Stimulated activated naive CD8-positive, alpha-beta T cell treated with anti-CD3 and anti-CD28 coated beads, Interleukin-15, amount 100 ng/mL, for 72 hours (primary cell): Measurements from ENCODE around the gene DPT.

Experiments used
- ATAC-seq: fragments of 150-1000 bp; cut with Tn5 transposase; 2 replicates; pipeline ENCODE4 v1.10.0; 2021; ENCODE audit warnings: mild to moderate bottlenecking, moderate library complexity
- DNase-seq, 2 donors: peaks; one replicate each; pipeline ENCODE4 v3.0.0; 2021 to 2022
- H3K27ac Mint-ChIP-seq, 2 donors: one replicate each; pipeline ENCODE4 v1.8.0; 2022; ENCODE audit warnings: mild to moderate bottlenecking in 2 of 2, mixed read lengths in 2 of 2, moderate library complexity in 2 of 2
- H3K27me3 Mint-ChIP-seq: one replicate; pipeline ENCODE4 v1.8.0; 2022; ENCODE audit warnings: mixed read lengths
- H3K4me1 Mint-ChIP-seq: one replicate; pipeline ENCODE4 v1.8.0; 2022; ENCODE audit warnings: mild to moderate bottlenecking, mixed read lengths
- H3K4me3 Mint-ChIP-seq, 2 donors: one replicate each; pipeline ENCODE4 v1.8.0; 2022; ENCODE audit warnings: mild to moderate bottlenecking in 2 of 2, mixed read lengths in 2 of 2, moderate library complexity in 1 of 2
- H3K9me3 Mint-ChIP-seq, 2 donors: one replicate each; pipeline ENCODE4 v1.8.0; 2022; ENCODE audit warnings: mixed read lengths in 2 of 2

Gene DPT

DNA sequence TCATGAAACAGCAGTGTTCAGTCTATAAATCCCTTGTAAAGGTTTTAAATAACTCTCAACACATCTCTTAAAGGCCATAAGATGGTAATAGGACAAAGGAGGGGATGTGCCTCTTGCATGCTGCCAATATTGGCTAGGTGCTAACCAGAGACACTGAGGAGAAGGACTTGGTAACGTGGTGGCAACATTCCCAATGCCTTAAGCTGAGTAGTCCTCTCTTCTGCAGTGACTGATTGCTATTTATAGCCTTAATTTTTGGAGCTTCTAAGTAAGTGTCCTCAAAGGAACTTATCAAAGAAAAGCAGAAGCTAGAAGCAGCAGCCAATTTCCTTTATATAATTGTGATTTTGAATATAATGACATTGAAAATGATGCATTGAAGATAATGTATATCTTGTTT is 63.0 kb downstream of the DPT start:
- Mint-ChIP-seq H3K4me1 (no peaks in the 10 kb centered on the region), H3K4me3 (no peak overlapping the region), H3K9me3 (peaks cover 4 to 7% of the 10 kb centered on the region in 2 donors), H3K27ac (no peak overlapping the region), H3K27me3 (no peaks in the 10 kb centered on the region)
- no peak for ATAC-seq
- DNase-seq, result no peak

- no peaks in the 10 kb centered on the region for H3K27me3 Mint-ChIP-seq
These were observed 64.8 kb downstream of the DPT start for GRCh38 chr1:168664069-168664834.

DNA sequence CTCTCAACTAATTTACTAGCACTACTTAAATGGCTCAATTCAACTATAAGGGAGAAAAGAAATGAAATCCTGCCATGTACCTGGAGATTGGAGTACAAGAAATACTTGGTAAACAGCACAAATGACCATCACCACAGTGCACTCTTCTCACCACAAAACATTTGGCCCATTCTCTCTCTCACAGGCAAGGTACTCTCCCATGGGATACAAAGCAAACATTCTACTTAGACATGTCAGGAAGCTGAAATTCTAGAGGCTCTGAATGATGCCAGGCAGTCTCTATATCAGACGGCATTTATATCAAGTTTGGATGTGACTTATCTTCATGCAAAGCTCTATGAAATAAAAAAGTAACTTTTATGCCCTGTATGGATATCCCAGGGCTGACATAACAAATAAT is 72.5 kb downstream of the DPT start:
- Mint-ChIP-seq H3K4me1 (no peaks in the 10 kb centered on the region), H3K9me3 (peaks cover 0 to 6% of the 10 kb centered on the region in 2 donors), H3K4me3 (no peak overlapping the region), H3K27ac (no peak overlapping the region), H3K27me3 (peaks cover 8% of the 10 kb centered on the region)
- DNase-seq, result no peak
- ATAC-seq, result no peak

More at GRCh38 chr1:168664069-168664834, 64.8 kb downstream of the DPT start:
- no peak overlapping the region for H3K4me3 Mint-ChIP-seq
- DNase-seq, result no peak
- ATAC-seq, result no peak
- no peaks in the 10 kb centered on the region for H3K4me1 Mint-ChIP-seq
- H3K9me3 Mint-ChIP-seq, result peaks cover 0 to 4% of the 10 kb centered on the region in 2 donors
- no peak overlapping the region for H3K27ac Mint-ChIP-seq

DNA sequence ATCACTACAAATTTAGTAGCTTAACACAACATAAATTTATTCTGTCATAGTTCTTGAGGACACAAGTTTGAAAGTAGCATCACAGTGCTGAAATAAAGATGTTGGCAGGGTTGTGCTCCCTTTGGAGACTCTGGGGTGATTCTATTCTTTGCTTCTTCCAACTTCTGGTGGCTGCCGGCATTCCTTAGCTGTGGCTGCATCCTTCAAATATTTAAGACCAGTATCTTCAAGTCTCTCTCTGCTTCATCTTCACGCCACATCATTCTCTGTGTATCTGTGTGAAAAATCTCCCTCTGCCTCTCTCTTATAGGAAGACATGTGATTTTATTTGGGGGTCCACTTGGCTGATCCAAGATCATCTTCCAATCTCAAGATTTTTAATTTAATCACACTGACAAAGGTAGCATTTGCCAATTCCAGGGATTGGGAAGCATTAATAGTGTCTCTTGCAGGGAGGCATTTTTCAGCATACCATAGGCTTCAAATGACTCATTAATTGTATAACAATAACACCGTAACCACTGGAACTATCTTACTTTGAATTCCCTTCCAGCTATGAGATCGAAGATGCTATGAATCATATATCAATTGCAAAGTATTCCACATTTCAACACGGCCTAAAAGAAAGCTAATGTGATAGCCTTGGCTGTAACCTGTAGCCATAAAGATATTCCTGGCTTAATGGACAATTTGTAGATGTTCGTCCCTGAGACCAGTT is 74.6 kb downstream of the DPT start:
- Mint-ChIP-seq H3K4me1 (no peaks in the 10 kb centered on the region), H3K27ac (no peak overlapping the region), H3K27me3 (peaks cover 8% of the 10 kb centered on the region), H3K9me3 (peaks cover 0 to 6% of the 10 kb centered on the region in 2 donors), H3K4me3 (no peak overlapping the region)
- no peak for ATAC-seq
- DNase-seq, result no peak

GRCh38 chr1:168653567-168653966 is 75.4 kb downstream of the DPT start:
- DNase-seq (no peak), ATAC-seq (no peak)
- H3K27me3 Mint-ChIP-seq, result peaks cover 8% of the 10 kb centered on the region
- H3K9me3 Mint-ChIP-seq, result peaks cover 0 to 6% of the 10 kb centered on the region in 2 donors
- H3K4me3 Mint-ChIP-seq, result no peak overlapping the region
- no peaks in the 10 kb centered on the region for H3K4me1 Mint-ChIP-seq
- H3K27ac Mint-ChIP-seq, result no peak overlapping the region

DNA sequence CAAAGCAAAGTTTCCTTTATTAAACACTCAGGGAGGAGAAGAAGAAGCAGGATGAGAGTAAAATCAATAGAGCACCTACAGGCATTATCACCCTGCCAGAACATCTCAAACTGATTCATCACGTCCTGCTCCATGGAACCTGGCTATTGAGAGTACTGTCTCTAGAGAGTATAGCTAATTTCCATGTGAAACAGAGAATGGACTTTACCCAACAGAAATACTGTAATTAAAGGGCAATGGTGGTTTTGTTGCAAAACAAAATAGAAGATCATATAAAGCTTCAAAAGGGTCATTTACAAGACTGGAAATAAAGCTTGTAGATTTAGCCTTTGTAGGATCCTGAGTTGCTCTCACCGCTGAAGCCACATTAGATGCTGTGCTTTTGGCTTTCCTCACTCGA is 83.3 kb downstream of the DPT start:
- ATAC-seq (no peak), DNase-seq (no peak)
- Mint-ChIP-seq H3K27me3 (no peaks in the 10 kb centered on the region), H3K4me3 (no peak overlapping the region), H3K4me1 (no peaks in the 10 kb centered on the region), H3K27ac (no peak overlapping the region), H3K9me3 (peaks cover 7 to 12% of the 10 kb centered on the region in 2 donors)
